Neural progenitor cell (in vitro differentiated cells): ENCODE measurements around the gene ZNF469. TPM values are rescaled to one million over a fixed set of nuclear protein-coding genes. Genes with fewer than 3 reads are reported as not detected.

Experiments
- DNase-seq: peaks from one replicate; pipeline ENCODE4 v3.0.0-alpha.2; 2016; ENCODE audit warnings: low spot score
- H2AFZ ChIP-seq: fragments of 200-600 bp; sonication (generic); replicated peaks from 2 replicates; pipeline ENCODE4 v1.6.1; 2016; ENCODE audit warnings: antibody characterized with exemption
- H3F3A ChIP-seq: fragments of 200-600 bp; sonication (generic); 2 replicates; pipeline ENCODE4 v1.6.1; 2016; ENCODE audit warnings: antibody characterized with exemption, low read depth
- H3K27ac ChIP-seq: fragments of 200-600 bp; sonication (generic); 2 replicates; pipeline ENCODE4 v1.5.1; 2016; ENCODE audit warnings: mild to moderate bottlenecking
- H3K27me3 ChIP-seq: fragments of 200-600 bp; sonication (generic); 2 replicates; pipeline ENCODE4 v1.6.1; 2016; ENCODE audit warnings: mild to moderate bottlenecking, moderate library complexity
- H3K36me3 ChIP-seq: fragments of 200-600 bp; sonication (generic); 2 replicates; pipeline ENCODE4 v1.5.1; 2016
- H3K4me1 ChIP-seq: fragments of 200-600 bp; sonication (generic); 2 replicates; pipeline ENCODE4 v1.6.1; 2016; ENCODE audit warnings: mixed run types
- H3K4me2 ChIP-seq: fragments of 200-600 bp; sonication (generic); 2 replicates; pipeline ENCODE4 v1.6.1; 2016
- H3K4me3 ChIP-seq: fragments of 200-600 bp; sonication (generic); 2 replicates; pipeline ENCODE4 v1.5.1; 2016
- H3K79me2 ChIP-seq: fragments of 200-600 bp; sonication (generic); 2 replicates; pipeline ENCODE4 v1.6.1; 2016; ENCODE audit warnings: low read depth
- H3K9ac ChIP-seq: fragments of 200-600 bp; sonication (generic); 2 replicates; pipeline ENCODE4 v1.6.1; 2016
- H3K9me3 ChIP-seq: fragments of 200-600 bp; sonication (generic); 2 replicates; pipeline ENCODE4 v1.5.1; 2016; ENCODE audit warnings: low read depth
- H4K20me1 ChIP-seq: fragments of 200-600 bp; sonication (generic); 2 replicates; pipeline ENCODE4 v1.6.1; 2016; ENCODE audit warnings: low read depth
- H3K27ac Mint-ChIP-seq: 3 replicates; pipeline ENCODE4 v1.8.0; 2021; ENCODE audit warnings: mixed read lengths
- H3K27me3 Mint-ChIP-seq: 2 replicates; pipeline ENCODE4 v1.8.0; 2022; ENCODE audit warnings: low read depth, mild to moderate bottlenecking, inconsistent platforms, moderate library complexity, mixed read lengths; ENCODE audit not compliant: insufficient read depth
- H3K36me3 Mint-ChIP-seq: 3 replicates; pipeline ENCODE4 v1.8.0; 2021; ENCODE audit warnings: mixed read lengths
- H3K4me1 Mint-ChIP-seq: 3 replicates; pipeline ENCODE4 v1.8.0; 2021; ENCODE audit warnings: mixed read lengths
- H3K4me3 Mint-ChIP-seq: 3 replicates; pipeline ENCODE4 v1.8.0; 2021; ENCODE audit warnings: mild to moderate bottlenecking, moderate library complexity, mixed read lengths
- H3K9me3 Mint-ChIP-seq: 3 replicates; pipeline ENCODE4 v1.8.0; 2020; ENCODE audit warnings: mixed read lengths
- CTCF ChIP-seq: fragments of 200-600 bp; sonication (generic); IDR thresholded peaks from 2 replicates; pipeline ENCODE4 v1.5.1; 2017; ENCODE audit warnings: antibody characterized with exemption, mild to moderate bottlenecking
- EZH2 ChIP-seq: fragments of 200-600 bp; sonication (generic); IDR thresholded peaks from 2 replicates; pipeline ENCODE4 v1.6.1; 2017; ENCODE audit warnings: antibody characterized with exemption, mild to moderate bottlenecking, moderate library complexity
- EZH2phosphoT487 ChIP-seq: fragments of 200-600 bp; sonication (generic); IDR thresholded peaks from 2 replicates; pipeline ENCODE4 v1.6.1; 2017; ENCODE audit warnings: antibody characterized with exemption
- total RNA-seq: library from RNA; depleted of rRNA; stranded (reverse); fragments of >200 nt; gene quantifications from 2 replicates; pipeline ENCODE4 v1.2.3, GENCODE V29; 2015; ENCODE audit warnings: low replicate concordance

Gene ZNF469
- total RNA-seq, 1 donor from 2014 or later = 0.02 TPM

DNA sequence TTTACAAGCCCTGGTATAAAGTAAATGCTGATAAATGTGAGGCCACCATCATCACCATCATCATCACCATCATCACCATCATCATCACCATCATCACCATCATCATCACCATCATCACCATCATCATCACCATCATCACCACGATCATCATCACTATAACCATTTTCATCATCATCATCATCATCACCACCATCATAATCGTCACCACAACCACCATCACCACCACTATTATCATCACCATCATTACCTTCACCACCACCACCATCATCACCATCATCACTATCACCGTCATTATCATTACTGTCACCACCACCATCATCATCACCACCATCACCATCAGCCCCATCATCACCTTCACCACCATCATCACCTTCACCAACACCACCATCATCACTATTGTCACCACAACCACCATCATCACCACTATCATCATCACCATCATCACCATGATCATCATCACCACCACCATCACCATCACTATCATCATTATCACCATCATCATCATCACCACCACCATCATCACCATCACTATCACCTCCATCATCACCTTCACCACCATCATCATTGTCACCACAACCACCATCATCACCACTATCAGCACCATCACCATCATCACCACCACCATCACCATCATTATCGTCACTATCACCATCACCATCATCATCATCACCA, 16.6 kb upstream of the ZNF469 start:
- Histone ChIP-seq H2AFZ (no peak overlapping the region), H3K9me3 (no peaks in the 10 kb centered on the region), H3K36me3 (no peaks in the 10 kb centered on the region), H3K79me2 (no peaks in the 10 kb centered on the region), H4K20me1 (no peaks in the 10 kb centered on the region), H3K9ac (no peak overlapping the region), H3K27ac (no peak overlapping the region), H3K4me3 (no peak overlapping the region), H3F3A (no peaks in the 10 kb centered on the region), H3K27me3 (no peaks in the 10 kb centered on the region), H3K4me1 (no peaks in the 10 kb centered on the region), H3K4me2 (no peak overlapping the region)
- Mint-ChIP-seq H3K4me3 (no peak overlapping the region), H3K27me3 (peaks cover 13% of the 10 kb centered on the region), H3K4me1 (no peaks in the 10 kb centered on the region), H3K9me3 (peaks cover 5% of the 10 kb centered on the region), H3K27ac (no peak overlapping the region), H3K36me3 (no peaks in the 10 kb centered on the region)
- DNase-seq = no peak
- TF ChIP-seq EZH2 (no peak), EZH2phosphoT487 (no peak), CTCF (no peak)

DNA sequence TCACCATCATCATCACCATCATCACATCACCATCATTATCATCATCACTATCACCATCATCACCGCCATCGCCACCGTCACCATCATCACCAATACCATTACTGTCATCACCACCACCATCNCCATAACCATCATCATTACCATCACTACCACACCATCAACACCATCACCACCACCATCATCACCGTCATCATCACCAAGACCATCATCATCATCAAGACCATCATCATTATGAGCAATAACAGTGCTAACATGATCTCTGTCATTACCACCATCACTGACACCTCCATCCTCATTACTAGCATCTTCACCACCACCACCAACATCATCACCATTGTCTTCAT, 16.1 kb upstream of the ZNF469 start:
- H3K9me3 Mint-ChIP-seq = peaks cover 2% of the 10 kb centered on the region
- TF ChIP-seq CTCF = no peak
- no peak for TF ChIP-seq EZH2phosphoT487
- TF ChIP-seq EZH2 = no peak
- H3K4me1 Mint-ChIP-seq = no peaks in the 10 kb centered on the region
- no peak overlapping the region for H3K27ac Mint-ChIP-seq
- no peaks in the 10 kb centered on the region for H4K20me1 ChIP-seq
- H3K9me3 ChIP-seq = no peaks in the 10 kb centered on the region
- no peak for DNase-seq
- no peak overlapping the region for H3K4me3 Mint-ChIP-seq
- H2AFZ ChIP-seq = no peak overlapping the region
- H3K4me3 ChIP-seq = no peak overlapping the region
- no peak overlapping the region for H3K27ac ChIP-seq
- no peak overlapping the region for H3K9ac ChIP-seq
- no peaks in the 10 kb centered on the region for H3K36me3 Mint-ChIP-seq
- no peaks in the 10 kb centered on the region for H3K36me3 ChIP-seq
- no peak overlapping the region for H3K4me2 ChIP-seq
- H3K27me3 ChIP-seq = no peaks in the 10 kb centered on the region
- H3F3A ChIP-seq = no peaks in the 10 kb centered on the region
- H3K4me1 ChIP-seq = no peaks in the 10 kb centered on the region
- peaks cover 13% of the 10 kb centered on the region for H3K27me3 Mint-ChIP-seq
- H3K79me2 ChIP-seq = no peaks in the 10 kb centered on the region

- Histone ChIP-seq H3K4me3 (no peak overlapping the region), H3K27ac (no peak overlapping the region), H4K20me1 (no peaks in the 10 kb centered on the region), H3K79me2 (no peaks in the 10 kb centered on the region), H3K4me2 (no peak overlapping the region), H3K9me3 (no peaks in the 10 kb centered on the region), H3K36me3 (no peaks in the 10 kb centered on the region), H2AFZ (no peak overlapping the region), H3F3A (no peaks in the 10 kb centered on the region), H3K27me3 (no peaks in the 10 kb centered on the region), H3K9ac (no peak overlapping the region), H3K4me1 (no peaks in the 10 kb centered on the region)
- H3K36me3 Mint-ChIP-seq = no peaks in the 10 kb centered on the region
- TF ChIP-seq EZH2 = no peak
- no peak for TF ChIP-seq EZH2phosphoT487
- TF ChIP-seq CTCF = no peak
- H3K27me3 Mint-ChIP-seq = peaks cover 13% of the 10 kb centered on the region
- H3K27ac Mint-ChIP-seq = no peak overlapping the region
- H3K4me3 Mint-ChIP-seq = no peak overlapping the region
- DNase-seq = no peak
- H3K4me1 Mint-ChIP-seq = no peaks in the 10 kb centered on the region
- H3K9me3 Mint-ChIP-seq = no peaks in the 10 kb centered on the region
Measured at GRCh38 chr16:88367560-88367959, 15.2 kb upstream of the ZNF469 start.
